Endothelial cell of umbilical vein (primary cell): ENCODE results near the gene CTF1.

Experiments
- CTCF ChIP-seq, 2 donors: IDR thresholded peaks; 1 replicate in 1 of 2; 2 replicates in 1 of 2; pipeline ENCODE4 v1.5.1; 2011; ENCODE audit warnings: low read length in 2 of 2, mild to moderate bottlenecking in 2 of 2, moderate library complexity in 2 of 2, control low read depth in 1 of 2, inconsistent platforms in 1 of 2, low read depth in 1 of 2; ENCODE audit not compliant: insufficient read depth in 1 of 2; ENCODE audit errors: extremely low read depth in 1 of 2
- EZH2 ChIP-seq: IDR thresholded peaks from 2 replicates; pipeline ENCODE4 v1.6.1; 2012; ENCODE audit warnings: borderline replicate concordance, low read depth, mild to moderate bottlenecking, moderate library complexity, low read length, inconsistent platforms; ENCODE audit not compliant: severe bottlenecking
- FOS ChIP-seq: IDR thresholded peaks from 2 replicates; pipeline ENCODE4 v1.6.1; 2011; ENCODE audit warnings: mild to moderate bottlenecking, low read length, moderate library complexity, borderline replicate concordance; ENCODE audit not compliant: insufficient read depth
- MAX ChIP-seq: IDR thresholded peaks from 2 replicates; pipeline ENCODE4 v1.6.1; 2011; ENCODE audit not compliant: insufficient read depth, insufficient read length
- POLR2A ChIP-seq: IDR thresholded peaks from 2 replicates; pipeline ENCODE4 v1.6.1; 2012; ENCODE audit warnings: low read depth, mild to moderate bottlenecking, control low read depth, low read length
- POLR2AphosphoS5 ChIP-seq: IDR thresholded peaks from 2 replicates; pipeline ENCODE4 v1.6.1; 2012; ENCODE audit warnings: low read depth, mild to moderate bottlenecking, control low read depth, low read length, moderate library complexity; ENCODE audit not compliant: insufficient read depth

DNA sequence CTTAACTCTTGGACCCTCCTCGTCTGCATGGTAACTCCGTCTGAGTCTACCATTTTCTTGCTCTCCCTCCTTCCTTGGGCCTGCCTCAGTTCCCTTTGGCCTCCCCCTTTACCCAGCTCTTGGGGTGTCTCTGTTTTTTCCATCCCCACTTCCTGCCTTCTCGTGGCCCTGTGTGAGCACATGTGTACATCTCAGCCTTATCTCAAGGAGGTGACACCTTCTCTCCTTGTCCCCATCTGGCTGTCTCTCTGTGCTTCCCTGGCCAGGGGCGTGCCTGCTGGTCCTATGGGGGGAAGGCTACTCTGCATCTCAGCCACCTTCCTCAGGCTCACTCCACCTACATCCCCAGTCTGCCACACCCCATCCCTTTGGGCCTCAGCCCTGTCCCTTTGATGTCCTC, 6.6 kb downstream of the CTF1 start:
- TF ChIP-seq MAX (no peak), CTCF (IDR thresholded peaks at IDR 0.05; ENCODE audit: extremely low read depth in 1 of 2, insufficient read depth in 1 of 2, low read depth in 1 of 2, low read length in 2 of 2) (no peak), POLR2A (no peak), POLR2AphosphoS5 (no peak), EZH2 (no peak), FOS (no peak)
